ENCODE measurements around the gene SLC22A5. TPM values are rescaled to one million over a fixed set of nuclear protein-coding genes. Genes with fewer than 3 reads are reported as not detected.
"Not testable (repeated sequence)": the region's sequence is repeated elsewhere in the genome, so short reads cannot be mapped to it uniquely, and the experiment has no call there.

SLC22A5 gene
- total RNA-seq, 2 experiments from 2014 or later: 2.7 to 3.3 TPM

- DNase-seq: no peak
- Mint-ChIP-seq H3K27me3 (no peaks in the 10 kb centered on the region), H3K4me3 (no peak overlapping the region), H3K36me3 (ENCODE audit: low read depth) (peaks cover 23% of the 10 kb centered on the region), H3K9me3 (no peaks in the 10 kb centered on the region), H3K4me1 (peaks cover 68% of the 10 kb centered on the region), H3K27ac (no peak overlapping the region)
- ChIA-PET CTCF (interaction anchor here (0.6 to 2.1 kb wide), 6 partner anchors 8 to 515 kb away, joined by 3 to 11 read pairs (median 4); partner anchors contain the start of gene RAD50), POLR2A (interaction anchor here (1.1 to 12.1 kb wide), 5 partner anchors 26 to 104 kb away, joined by 3 to 138 read pairs (median 6); partner anchors contain the start of gene IRF1)
These were observed 25.3 kb downstream of the SLC22A5 start for GRCh38 chr5:132394667-132395259.

- no peaks in the 10 kb centered on the region for H3K9me3 Mint-ChIP-seq
- ChIA-PET POLR2A (interaction anchor here (1.2 to 12.1 kb wide), 5 partner anchors 9 to 102 kb away, joined by 3 to 138 read pairs (median 3); partner anchors contain the start of gene IRF1), CTCF (interaction anchor here (1.0 to 1.6 kb wide), 2 partner anchors 28 to 104 kb away, joined by 4 read pairs; partner anchors contain the start of gene SLC22A5)
- H3K27me3 Mint-ChIP-seq: no peaks in the 10 kb centered on the region
- peaks cover 67% of the 10 kb centered on the region for H3K4me1 Mint-ChIP-seq
- H3K27ac Mint-ChIP-seq: peak overlapping the region; percentile 29
- H3K4me3 Mint-ChIP-seq: no peak overlapping the region
- peaks cover 29% of the 10 kb centered on the region for H3K36me3 Mint-ChIP-seq (ENCODE audit: low read depth)
- DNase-seq: no peak
These were observed 27.1 kb downstream of the SLC22A5 start for GRCh38 chr5:132396589-132397031.

- H3K36me3 Mint-ChIP-seq (ENCODE audit: low read depth): peaks cover 33% of the 10 kb centered on the region
- no peaks in the 10 kb centered on the region for H3K27me3 Mint-ChIP-seq
These were observed 27.7 kb downstream of the SLC22A5 start for GRCh38 chr5:132397224-132397623.

GRCh38 chr5:132397936-132398675 lies 28.6 kb downstream of the SLC22A5 start:
- not testable (repeated sequence) for DNase-seq, H3K27me3 Mint-ChIP-seq, H3K9me3 Mint-ChIP-seq, H3K4me3 Mint-ChIP-seq, H3K27ac Mint-ChIP-seq
- peaks cover 39% of the 10 kb centered on the region for H3K36me3 Mint-ChIP-seq (ENCODE audit: low read depth)
- ChIA-PET CTCF (interaction anchor here (1.3 kb wide), 1 partner anchor 13 kb away, joined by 4 read pairs; no protein-coding TSS in a partner anchor), POLR2A (interaction anchor here (2.2 kb wide), 1 partner anchor 13 kb away, joined by 8 read pairs; no protein-coding TSS in a partner anchor)
- peaks cover 57% of the 10 kb centered on the region for H3K4me1 Mint-ChIP-seq

More at GRCh38 chr5:132397224-132397623, 27.7 kb downstream of the SLC22A5 start:
- ChIA-PET CTCF (no interaction called here), POLR2A (interaction anchor here (1.3 to 12.1 kb wide), 2 partner anchors 62 to 102 kb away, joined by 3 to 138 read pairs; no protein-coding TSS in a partner anchor)
- H3K27ac Mint-ChIP-seq: no peak overlapping the region
- no peak overlapping the region for H3K4me3 Mint-ChIP-seq
- peaks cover 3% of the 10 kb centered on the region for H3K9me3 Mint-ChIP-seq
- H3K4me1 Mint-ChIP-seq: peaks cover 65% of the 10 kb centered on the region
- DNase-seq: no peak

GRCh38 chr5:132404041-132404440 lies 34.5 kb downstream of the SLC22A5 start:
- peaks cover 42% of the 10 kb centered on the region for H3K4me1 Mint-ChIP-seq

GRCh38 chr5:132405646-132406045 lies 36.1 kb downstream of the SLC22A5 start:
- Mint-ChIP-seq H3K4me3 (no peak overlapping the region), H3K9me3 (peaks cover 6% of the 10 kb centered on the region), H3K4me1 (peaks cover 40% of the 10 kb centered on the region), H3K27me3 (no peaks in the 10 kb centered on the region), H3K36me3 (ENCODE audit: low read depth) (peaks cover 53% of the 10 kb centered on the region), H3K27ac (no peak overlapping the region)
- POLR2A ChIA-PET: interaction anchor here (1.8 to 8.2 kb wide), 2 partner anchors 10 to 85 kb away, joined by 6 to 399 read pairs; partner anchors contain the start of gene IRF1
- CTCF ChIA-PET: interaction anchor here (1.3 to 2.0 kb wide), 3 partner anchors 9 to 95 kb away, joined by 4 to 7 read pairs (median 7); no protein-coding TSS in a partner anchor
- DNase-seq: no peak

More at GRCh38 chr5:132404041-132404440, 34.5 kb downstream of the SLC22A5 start:
- H3K9me3 Mint-ChIP-seq, CTCF ChIA-PET, H3K27me3 Mint-ChIP-seq, POLR2A ChIA-PET, H3K4me3 Mint-ChIP-seq, H3K27ac Mint-ChIP-seq, DNase-seq: not testable (repeated sequence)
- H3K36me3 Mint-ChIP-seq (ENCODE audit: low read depth): peaks cover 55% of the 10 kb centered on the region

GRCh38 chr5:132406144-132406783 lies 36.8 kb downstream of the SLC22A5 start:
- Mint-ChIP-seq H3K9me3 (peaks cover 6% of the 10 kb centered on the region), H3K27ac (no peak overlapping the region), H3K4me3 (no peak overlapping the region), H3K4me1 (peaks cover 37% of the 10 kb centered on the region), H3K27me3 (no peaks in the 10 kb centered on the region), H3K36me3 (ENCODE audit: low read depth) (peaks cover 50% of the 10 kb centered on the region)
- no peak for DNase-seq
- POLR2A ChIA-PET: interaction anchor here (1.8 to 8.2 kb wide), 3 partner anchors 9 to 85 kb away, joined by 6 to 399 read pairs (median 6); partner anchors contain the start of gene IRF1
- CTCF ChIA-PET: interaction anchor here (0.7 to 2.0 kb wide), 7 partner anchors 9 to 346 kb away, joined by 3 to 7 read pairs (median 4); partner anchors contain the start of gene IL3

- Mint-ChIP-seq H3K9me3 (peaks cover 2% of the 10 kb centered on the region), H3K36me3 (ENCODE audit: low read depth) (peaks cover 53% of the 10 kb centered on the region), H3K27me3 (no peaks in the 10 kb centered on the region), H3K4me3 (no peak overlapping the region), H3K4me1 (peaks cover 38% of the 10 kb centered on the region), H3K27ac (no peak overlapping the region)
- ChIA-PET CTCF (interaction anchor here (1.3 kb wide), 1 partner anchor 16 kb away, joined by 8 read pairs; no protein-coding TSS in a partner anchor), POLR2A (interaction anchor here (2.2 to 8.2 kb wide), 3 partner anchors 17 to 83 kb away, joined by 6 to 399 read pairs (median 147); partner anchors contain the start of gene IRF1)
- DNase-seq: no peak
These were observed 38.5 kb downstream of the SLC22A5 start for GRCh38 chr5:132407970-132408369.

GRCh38 chr5:132408456-132408855 lies 38.9 kb downstream of the SLC22A5 start:
- no peak overlapping the region for H3K4me3 Mint-ChIP-seq
- H3K27me3 Mint-ChIP-seq: no peaks in the 10 kb centered on the region
- H3K9me3 Mint-ChIP-seq: peaks cover 2% of the 10 kb centered on the region
- peaks cover 43% of the 10 kb centered on the region for H3K4me1 Mint-ChIP-seq
- no peak overlapping the region for H3K27ac Mint-ChIP-seq
- CTCF ChIA-PET: interaction anchor here (1.4 kb wide), 1 partner anchor 12 kb away, joined by 5 read pairs; no protein-coding TSS in a partner anchor
- peaks cover 55% of the 10 kb centered on the region for H3K36me3 Mint-ChIP-seq (ENCODE audit: low read depth)
- DNase-seq: peak; percentile 11
- POLR2A ChIA-PET: interaction anchor here (3.9 to 8.2 kb wide), 3 partner anchors 17 to 83 kb away, joined by 69 to 399 read pairs (median 147); partner anchors contain the start of gene IRF1

GRCh38 chr5:132408965-132409364 lies 39.5 kb downstream of the SLC22A5 start:
- peaks cover 56% of the 10 kb centered on the region for H3K36me3 Mint-ChIP-seq (ENCODE audit: low read depth)
- no peaks in the 10 kb centered on the region for H3K27me3 Mint-ChIP-seq
- peak overlapping the region; percentile 95 for H3K4me3 Mint-ChIP-seq
- peak overlapping the region; percentile 92 for H3K27ac Mint-ChIP-seq
- DNase-seq: peak; percentile 14
- ChIA-PET CTCF (interaction anchor here (1.2 to 3.9 kb wide), 3 partner anchors 12 to 92 kb away, joined by 5 to 29 read pairs (median 5); no protein-coding TSS in a partner anchor), POLR2A (interaction anchor here (1.0 to 8.2 kb wide), 7 partner anchors 16 to 82 kb away, joined by 3 to 399 read pairs (median 34); partner anchors contain the start of gene IRF1)
- peaks cover 2% of the 10 kb centered on the region for H3K9me3 Mint-ChIP-seq
- peaks cover 47% of the 10 kb centered on the region for H3K4me1 Mint-ChIP-seq

GRCh38 chr5:132410451-132411303 lies 41.2 kb downstream of the SLC22A5 start:
- CTCF ChIA-PET: interaction anchor here (0.6 to 3.9 kb wide), 25 partner anchors 9 to 346 kb away, joined by 3 to 47 read pairs (median 4); partner anchors contain the start of genes CCNI2 and IRF1
- H3K9me3 Mint-ChIP-seq: peaks cover 2% of the 10 kb centered on the region
- peaks cover 56% of the 10 kb centered on the region for H3K36me3 Mint-ChIP-seq (ENCODE audit: low read depth)
- DNase-seq: peak; percentile 89
- POLR2A ChIA-PET: interaction anchor here (0.6 to 8.2 kb wide), 21 partner anchors 10 to 455 kb away, joined by 3 to 399 read pairs (median 7); partner anchors contain the start of genes IRF1 and RAD50
- H3K27ac Mint-ChIP-seq: peak overlapping the region; percentile 99
- H3K4me3 Mint-ChIP-seq: peak overlapping the region; percentile 95
- H3K4me1 Mint-ChIP-seq: peaks cover 59% of the 10 kb centered on the region
- H3K27me3 Mint-ChIP-seq: no peaks in the 10 kb centered on the region
